Erythroblast (primary cell): ENCODE data around the gene L2HGDH.

ENCODE experiments used
- GATA1 ChIP-seq: IDR thresholded peaks from 2 replicates; pipeline ENCODE4 v1.6.1; 2011; ENCODE audit warnings: low read depth, mild to moderate bottlenecking, control low read depth, low read length, moderate library complexity
- POLR2A ChIP-seq: IDR thresholded peaks from 2 replicates; pipeline ENCODE4 v1.6.1; 2011; ENCODE audit warnings: mild to moderate bottlenecking, low read length

DNA sequence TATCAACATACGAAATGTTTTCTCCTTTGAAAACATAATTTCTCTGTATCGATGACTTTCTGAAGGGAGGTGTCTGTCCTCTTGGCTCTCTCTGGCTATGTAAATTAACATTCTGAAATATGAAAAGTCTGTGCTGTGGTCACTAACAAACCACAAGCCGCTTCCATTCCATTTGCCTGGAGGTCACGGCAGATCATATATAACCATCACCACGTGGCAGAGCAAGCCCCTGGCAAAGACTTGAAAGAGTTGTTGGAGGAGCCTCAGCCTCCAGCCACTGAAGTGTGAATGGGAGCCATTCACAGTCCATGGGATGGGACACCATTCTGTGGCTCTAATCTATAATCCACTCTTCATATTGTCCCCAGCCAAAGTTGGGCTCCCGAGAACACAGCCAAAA lies 45.1 kb upstream of the L2HGDH start:
- no peak for TF ChIP-seq POLR2A
- TF ChIP-seq GATA1, result no peak
